ENCODE measurements around the gene SLK. TPM values are rescaled to one million over a fixed set of nuclear protein-coding genes. Genes with fewer than 3 reads are reported as not detected.

SLK gene
- total RNA-seq, 1 experiment from 2014 or later, result 39.1 TPM

DNA sequence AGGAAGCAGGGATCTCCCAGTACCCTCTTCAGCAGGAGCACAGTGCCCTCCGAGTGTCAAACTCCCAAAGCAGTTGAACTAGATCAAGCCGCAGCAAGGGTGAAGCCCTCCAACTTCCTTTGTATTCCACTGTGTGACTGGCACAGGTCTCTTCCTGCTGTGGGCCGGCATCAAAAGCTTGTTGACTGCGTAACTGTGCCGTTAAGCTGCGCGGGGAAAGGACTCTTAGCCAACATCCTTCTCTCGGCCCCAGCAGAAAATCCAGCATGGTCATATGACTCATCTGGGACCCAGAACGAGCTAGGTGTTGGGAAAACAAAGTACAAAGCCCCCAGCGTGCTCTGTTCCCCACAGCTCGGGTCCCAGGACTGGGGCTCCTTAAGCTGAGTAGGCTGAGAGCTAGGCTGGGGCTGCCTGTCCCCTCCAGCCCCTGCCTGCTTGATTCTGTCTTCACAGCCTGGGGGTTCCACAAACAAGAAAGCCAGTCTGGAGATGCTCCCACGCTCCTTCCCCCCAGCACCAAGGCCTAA is 66.5 kb downstream of the SLK start:
- DNase-seq (ENCODE audit: low spot score), result no peak
- Histone ChIP-seq H3K27ac (ENCODE audit: low read depth, low read length, poor library complexity, severe bottlenecking) (no peak overlapping the region), H3K4me3 (ENCODE audit: low read depth, low read length, poor library complexity, severe bottlenecking) (no peak overlapping the region), H3K27me3 (replicated peaks; ENCODE audit: insufficient read depth, low read depth, low read length, poor library complexity) (no peaks in the 10 kb centered on the region), H3K36me3 (ENCODE audit: insufficient read depth, low read length, poor library complexity, severe bottlenecking) (no peaks in the 10 kb centered on the region), H3K4me1 (ENCODE audit: insufficient read depth, low read length, poor library complexity, severe bottlenecking) (no peaks in the 10 kb centered on the region), H3K9me3 (ENCODE audit: low read depth, low read length, poor library complexity, severe bottlenecking) (no peaks in the 10 kb centered on the region)
- ChIA-PET POLR2A (ENCODE audit: low non-redundant PET) (interaction anchor here (1.3 kb wide), 1 partner anchor 88 kb away, joined by 4 read pairs; the partner anchor contains the start of gene SFR1), CTCF (no interaction called here)
- BruUV-seq (replicated peaks), result no TSS peak
- TF ChIP-seq EZH2 (IDR thresholded peaks at IDR 0.05; ENCODE audit: borderline replicate concordance, low read depth, low read length, poor library complexity, severe bottlenecking), result no peak
- TF ChIP-seq, protein P1, sequence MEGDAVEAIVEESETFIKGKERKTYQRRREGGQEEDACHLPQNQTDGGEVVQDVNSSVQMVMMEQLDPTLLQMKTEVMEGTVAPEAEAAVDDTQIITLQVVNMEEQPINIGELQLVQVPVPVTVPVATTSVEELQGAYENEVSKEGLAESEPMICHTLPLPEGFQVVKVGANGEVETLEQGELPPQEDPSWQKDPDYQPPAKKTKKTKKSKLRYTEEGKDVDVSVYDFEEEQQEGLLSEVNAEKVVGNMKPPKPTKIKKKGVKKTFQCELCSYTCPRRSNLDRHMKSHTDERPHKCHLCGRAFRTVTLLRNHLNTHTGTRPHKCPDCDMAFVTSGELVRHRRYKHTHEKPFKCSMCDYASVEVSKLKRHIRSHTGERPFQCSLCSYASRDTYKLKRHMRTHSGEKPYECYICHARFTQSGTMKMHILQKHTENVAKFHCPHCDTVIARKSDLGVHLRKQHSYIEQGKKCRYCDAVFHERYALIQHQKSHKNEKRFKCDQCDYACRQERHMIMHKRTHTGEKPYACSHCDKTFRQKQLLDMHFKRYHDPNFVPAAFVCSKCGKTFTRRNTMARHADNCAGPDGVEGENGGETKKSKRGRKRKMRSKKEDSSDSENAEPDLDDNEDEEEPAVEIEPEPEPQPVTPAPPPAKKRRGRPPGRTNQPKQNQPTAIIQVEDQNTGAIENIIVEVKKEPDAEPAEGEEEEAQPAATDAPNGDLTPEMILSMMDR (conservative IDR thresholded peaks at IDR 0.05; ENCODE audit: low read depth, low read length), result no peak
- intact Hi-C loops (cut with micrococcal nuclease; ENCODE audit: unreplicated experiment), result no loop called here

DNA sequence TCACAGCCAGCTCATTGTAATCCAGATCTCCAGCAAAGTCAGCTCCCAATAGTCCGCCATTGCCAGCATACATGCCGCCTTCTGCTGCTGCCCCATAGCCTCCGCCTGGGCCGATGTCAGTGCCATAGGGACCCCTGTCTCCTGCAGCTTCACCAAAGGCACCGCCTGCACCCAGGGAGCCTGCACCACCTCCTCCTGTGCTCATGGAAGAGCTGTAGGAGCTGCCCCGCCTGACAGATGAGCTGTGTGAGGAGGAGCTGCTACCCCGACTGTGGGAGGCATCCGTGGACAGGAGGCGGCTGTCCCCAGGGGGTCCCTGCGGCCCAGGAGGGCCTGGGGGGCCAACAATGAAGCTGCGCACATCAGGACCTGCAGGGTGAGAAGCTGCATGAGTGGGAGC is 67.0 kb downstream of the SLK start:
- H3K4me1 ChIP-seq (ENCODE audit: insufficient read depth, low read length, poor library complexity, severe bottlenecking), result no peaks in the 10 kb centered on the region
- no peaks in the 10 kb centered on the region for H3K9me3 ChIP-seq (ENCODE audit: low read depth, low read length, poor library complexity, severe bottlenecking)
- no peak for DNase-seq (ENCODE audit: low spot score)
- no peaks in the 10 kb centered on the region for H3K36me3 ChIP-seq (ENCODE audit: insufficient read depth, low read length, poor library complexity, severe bottlenecking)
- ChIA-PET POLR2A (ENCODE audit: low non-redundant PET) (interaction anchor here (1.3 kb wide), 1 partner anchor 88 kb away, joined by 4 read pairs; the partner anchor contains the start of gene SFR1), CTCF (no interaction called here)
- no peaks in the 10 kb centered on the region for H3K27me3 ChIP-seq (replicated peaks; ENCODE audit: insufficient read depth, low read depth, low read length, poor library complexity)
- no peak overlapping the region for H3K27ac ChIP-seq (ENCODE audit: low read depth, low read length, poor library complexity, severe bottlenecking)
- BruUV-seq (replicated peaks), result no TSS peak
- no peak for TF ChIP-seq EZH2 (IDR thresholded peaks at IDR 0.05; ENCODE audit: borderline replicate concordance, low read depth, low read length, poor library complexity, severe bottlenecking)
- TF ChIP-seq, protein P1 (conservative IDR thresholded peaks at IDR 0.05; ENCODE audit: low read depth, low read length), result no peak
- H3K4me3 ChIP-seq (ENCODE audit: low read depth, low read length, poor library complexity, severe bottlenecking), result no peak overlapping the region
- intact Hi-C loops (cut with micrococcal nuclease; ENCODE audit: unreplicated experiment), result no loop called here

DNA sequence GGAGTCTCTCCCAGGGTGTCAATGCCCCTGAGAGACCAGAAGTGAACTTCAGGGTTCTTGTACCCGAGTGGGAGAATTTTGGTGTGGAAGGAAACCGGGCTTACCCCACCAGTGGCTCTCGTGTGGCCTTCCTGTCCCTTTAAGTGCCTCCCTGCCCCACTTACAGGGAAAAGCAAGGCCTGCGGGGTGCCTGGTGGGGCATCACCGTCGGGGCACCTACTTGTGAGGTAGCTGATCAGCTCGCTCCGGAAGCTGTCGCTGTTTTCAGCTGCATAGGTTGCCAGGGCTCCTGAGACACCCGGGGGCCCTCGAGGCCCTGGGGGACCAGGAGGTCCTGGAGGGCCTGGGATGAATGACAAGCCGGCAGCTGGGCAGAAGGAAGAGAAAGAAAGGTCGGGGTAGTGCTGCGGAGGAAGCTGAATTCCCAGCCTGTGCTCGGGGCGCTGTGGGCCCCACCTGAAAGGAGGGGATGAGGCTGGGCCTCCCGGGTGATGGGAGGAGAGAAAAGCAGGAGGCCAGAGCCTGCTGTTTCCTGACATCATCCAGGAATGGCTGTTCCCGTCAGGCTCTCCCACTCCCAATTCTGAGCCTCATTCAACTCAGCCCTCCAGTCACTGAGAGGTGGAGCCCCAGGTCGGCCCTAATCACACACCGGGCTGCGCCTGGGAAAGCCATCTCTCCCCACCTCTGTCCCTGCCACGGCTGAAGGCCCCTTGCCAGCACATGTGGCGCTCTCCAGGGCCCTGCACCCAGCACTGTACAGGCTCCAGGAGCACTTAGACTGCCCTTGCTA is 67.7 kb downstream of the SLK start:
- no peak overlapping the region for H3K27ac ChIP-seq (ENCODE audit: low read depth, low read length, poor library complexity, severe bottlenecking)
- no peaks in the 10 kb centered on the region for H3K9me3 ChIP-seq (ENCODE audit: low read depth, low read length, poor library complexity, severe bottlenecking)
- no peak overlapping the region for H3K4me3 ChIP-seq (ENCODE audit: low read depth, low read length, poor library complexity, severe bottlenecking)
- no peak for DNase-seq (ENCODE audit: low spot score)
- TF ChIP-seq EZH2 (IDR thresholded peaks at IDR 0.05; ENCODE audit: borderline replicate concordance, low read depth, low read length, poor library complexity, severe bottlenecking), result no peak
- TF ChIP-seq, protein P1 (conservative IDR thresholded peaks at IDR 0.05; ENCODE audit: low read depth, low read length), result no peak
- intact Hi-C loops (cut with micrococcal nuclease; ENCODE audit: unreplicated experiment), result no loop called here
- H3K4me1 ChIP-seq (ENCODE audit: insufficient read depth, low read length, poor library complexity, severe bottlenecking), result no peaks in the 10 kb centered on the region
- BruUV-seq (replicated peaks), result no TSS peak
- POLR2A ChIA-PET (ENCODE audit: low non-redundant PET), result interaction anchor here (1.3 kb wide), 1 partner anchor 87 kb away, joined by 4 read pairs; the partner anchor contains the start of gene SFR1
- CTCF ChIA-PET, result no interaction called here
- H3K36me3 ChIP-seq (ENCODE audit: insufficient read depth, low read length, poor library complexity, severe bottlenecking), result no peaks in the 10 kb centered on the region
- H3K27me3 ChIP-seq (replicated peaks; ENCODE audit: insufficient read depth, low read depth, low read length, poor library complexity), result no peaks in the 10 kb centered on the region
